AG04450 (cell line): ENCODE measurements around the gene TXNDC9. TPM values are rescaled to one million over a fixed set of nuclear protein-coding genes. Genes with fewer than 3 reads are reported as not detected.
"Not testable (repeated sequence)": the region's sequence is repeated elsewhere in the genome, so short reads cannot be mapped to it uniquely, and the experiment has no call there.

Source experiments
- CTCF ChIA-PET: fragments of 300-600, 350-600 bp; formaldehyde crosslinking; extraction: SDS; loops from one replicate; lab custom pipeline; 2022; ENCODE audit warnings: antibody characterized with exemption, inconsistent platforms; lab: Charles Lee
- POLR2A ChIA-PET: fragments of 350-600 bp; formaldehyde crosslinking; extraction: SDS; loops from one replicate; lab custom pipeline; 2021; ENCODE audit warnings: antibody characterized with exemption, inconsistent platforms; lab: Yijun Ruan, JAX
- DNase-seq: peaks from one replicate; pipeline ENCODE4 v3.0.0-alpha.2; 2011; ENCODE audit warnings: low read depth, low spot score
- H3K27ac ChIP-seq: one replicate; pipeline ENCODE4 v1.5.1; 2012; ENCODE audit warnings: low read depth, low read length, control low read depth
- H3K27me3 ChIP-seq: one replicate; pipeline ENCODE4 v1.6.0; 2012; ENCODE audit warnings: low read length; ENCODE audit not compliant: control insufficient read depth, insufficient read depth
- H3K4me3 ChIP-seq: 2 replicates; pipeline ENCODE4 v1.5.1; 2011; ENCODE audit warnings: mild to moderate bottlenecking, low read depth, low read length, control low read depth
- H3K9me3 ChIP-seq: 2 replicates; pipeline ENCODE4 v1.5.1; 2012; ENCODE audit warnings: low read length; ENCODE audit not compliant: control insufficient read depth, insufficient read depth
- polyA plus RNA-seq: library from polyadenylated mRNA; depleted of rRNA; stranded (reverse); fragments of >200 nt; gene quantifications from 2 replicates; pipeline ENCODE4 v1.2.3, GENCODE V29; 2011
- TF ChIP-seq, protein P1 (sequence below): IDR thresholded peaks from 2 replicates; pipeline ENCODE4 v1.5.1; 2011; ENCODE audit warnings: low read depth, low read length, control low read depth, inconsistent platforms

The TXNDC9 gene
- polyA plus RNA-seq, 1 experiment = 59.7 TPM

GRCh38 chr2:99299580-99299979, 36.6 kb downstream of the TXNDC9 start:
- Histone ChIP-seq H3K27ac (no peak overlapping the region), H3K9me3 (no peaks in the 10 kb centered on the region), H3K4me3 (no peak overlapping the region), H3K27me3 (peaks cover 2% of the 10 kb centered on the region)
- ChIA-PET CTCF (no interaction called here), POLR2A (no interaction called here)
- DNase-seq = no peak
- TF ChIP-seq, protein P1, sequence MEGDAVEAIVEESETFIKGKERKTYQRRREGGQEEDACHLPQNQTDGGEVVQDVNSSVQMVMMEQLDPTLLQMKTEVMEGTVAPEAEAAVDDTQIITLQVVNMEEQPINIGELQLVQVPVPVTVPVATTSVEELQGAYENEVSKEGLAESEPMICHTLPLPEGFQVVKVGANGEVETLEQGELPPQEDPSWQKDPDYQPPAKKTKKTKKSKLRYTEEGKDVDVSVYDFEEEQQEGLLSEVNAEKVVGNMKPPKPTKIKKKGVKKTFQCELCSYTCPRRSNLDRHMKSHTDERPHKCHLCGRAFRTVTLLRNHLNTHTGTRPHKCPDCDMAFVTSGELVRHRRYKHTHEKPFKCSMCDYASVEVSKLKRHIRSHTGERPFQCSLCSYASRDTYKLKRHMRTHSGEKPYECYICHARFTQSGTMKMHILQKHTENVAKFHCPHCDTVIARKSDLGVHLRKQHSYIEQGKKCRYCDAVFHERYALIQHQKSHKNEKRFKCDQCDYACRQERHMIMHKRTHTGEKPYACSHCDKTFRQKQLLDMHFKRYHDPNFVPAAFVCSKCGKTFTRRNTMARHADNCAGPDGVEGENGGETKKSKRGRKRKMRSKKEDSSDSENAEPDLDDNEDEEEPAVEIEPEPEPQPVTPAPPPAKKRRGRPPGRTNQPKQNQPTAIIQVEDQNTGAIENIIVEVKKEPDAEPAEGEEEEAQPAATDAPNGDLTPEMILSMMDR = no peak

- Histone ChIP-seq H3K27me3 (peaks cover 2% of the 10 kb centered on the region), H3K9me3 (no peaks in the 10 kb centered on the region), H3K27ac (no peak overlapping the region), H3K4me3 (no peak overlapping the region)
- TF ChIP-seq, protein P1 = no peak
- CTCF ChIA-PET = no interaction called here
- no peak for DNase-seq
- POLR2A ChIA-PET = no interaction called here
These were observed 38.1 kb downstream of the TXNDC9 start for GRCh38 chr2:99297994-99298393.

DNA sequence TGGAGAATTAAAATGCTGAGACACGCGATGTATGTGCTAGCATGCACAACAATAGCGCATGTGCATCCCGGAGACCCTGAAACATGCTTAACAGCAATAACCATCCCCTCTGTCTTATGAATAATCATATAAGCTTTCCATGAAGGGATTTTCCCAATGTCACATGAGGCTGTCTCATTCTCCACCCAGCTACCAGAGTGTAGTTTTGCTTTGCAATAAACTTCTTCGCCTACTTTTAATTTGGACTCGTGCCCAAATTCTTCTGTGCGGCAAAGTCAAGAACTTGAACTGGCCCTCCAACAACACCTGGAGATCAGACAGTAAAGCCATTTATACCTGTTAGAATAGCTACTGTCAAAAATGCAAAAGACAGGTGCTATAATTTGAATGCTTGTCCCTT, 50.6 kb downstream of the TXNDC9 start:
- Histone ChIP-seq H3K27ac (no peak overlapping the region), H3K27me3 (no peaks in the 10 kb centered on the region), H3K9me3 (no peaks in the 10 kb centered on the region), H3K4me3 (no peak overlapping the region)
- ChIA-PET CTCF (no interaction called here), POLR2A (no interaction called here)
- no peak for DNase-seq
- TF ChIP-seq, protein P1 = no peak

DNA sequence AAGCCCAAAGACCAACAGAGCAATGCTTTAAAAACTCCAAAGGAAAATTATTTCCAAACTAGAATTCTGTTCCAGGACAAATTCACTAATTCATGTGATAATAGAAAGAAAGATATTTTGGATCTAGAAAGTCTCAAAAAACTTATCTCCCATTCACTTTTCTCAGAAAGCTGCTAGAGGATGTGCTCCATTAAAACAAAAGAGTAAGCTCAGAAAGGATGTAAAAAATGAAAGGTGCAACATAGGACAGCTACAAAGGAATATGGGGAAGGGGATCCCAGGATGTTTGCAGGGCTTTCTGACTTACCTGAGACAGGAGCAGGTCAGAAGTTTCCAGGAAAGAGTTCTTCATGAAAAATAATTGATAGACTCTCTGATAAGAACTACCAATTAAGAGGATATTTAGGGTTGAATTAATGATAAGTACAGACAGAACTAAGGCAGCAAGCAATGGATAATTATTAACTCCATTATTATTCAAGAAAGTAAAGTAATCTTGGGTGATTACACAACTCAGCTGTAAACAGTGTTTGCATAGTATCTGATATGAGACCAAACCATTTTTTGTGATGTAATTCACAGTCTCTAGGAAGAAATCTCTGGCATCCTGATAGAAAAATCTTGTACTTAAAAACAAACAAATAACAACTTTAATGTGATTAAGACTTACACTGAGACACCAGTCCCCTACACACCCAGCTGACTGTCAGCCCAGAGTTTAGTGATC, 56.0 kb downstream of the TXNDC9 start:
- DNase-seq = no peak
- no peak overlapping the region for H3K4me3 ChIP-seq
- CTCF ChIA-PET = interaction anchor here (1.0 kb wide), 1 partner anchor 382 kb away, joined by 4 read pairs; no protein-coding TSS in a partner anchor
- POLR2A ChIA-PET = no interaction called here
- H3K27ac ChIP-seq = no peak overlapping the region
- TF ChIP-seq, protein P1 = no peak
- H3K9me3 ChIP-seq = peaks cover 6% of the 10 kb centered on the region
- H3K27me3 ChIP-seq = peaks cover 3% of the 10 kb centered on the region

DNA sequence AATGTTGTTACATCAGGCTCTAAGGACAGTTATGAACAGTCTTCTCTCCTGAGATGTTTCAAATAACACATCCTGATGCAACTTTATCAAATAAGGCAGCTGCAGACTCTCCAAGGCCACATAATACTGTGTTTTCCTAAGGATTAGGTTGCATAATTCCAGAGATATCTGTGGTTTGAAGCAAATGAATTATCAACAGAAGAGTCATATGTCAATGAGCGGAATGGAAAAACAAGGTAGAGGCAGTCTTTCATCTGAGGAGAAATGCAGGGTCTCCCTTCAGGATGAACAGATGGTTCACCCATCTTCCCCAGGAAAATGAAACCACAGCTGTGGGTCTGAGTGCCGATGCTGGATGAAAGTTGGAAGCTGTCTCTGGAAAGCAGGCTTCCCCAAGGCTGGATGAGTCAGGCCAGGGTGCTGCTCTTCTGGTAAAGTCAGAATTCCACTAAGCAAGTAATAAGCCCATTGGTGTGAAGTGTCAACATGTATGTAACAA, 57.3 kb downstream of the TXNDC9 start:
- TF ChIP-seq, protein P1 = no peak
- H3K27me3 ChIP-seq = peaks cover 5% of the 10 kb centered on the region
- CTCF ChIA-PET = no interaction called here
- POLR2A ChIA-PET = interaction anchor here (1.1 to 1.6 kb wide), 2 partner anchors 45 to 58 kb away, joined by 3 to 10 read pairs; partner anchors contain the start of genes EIF5B and TXNDC9
- peak; percentile 88 for DNase-seq
- peak overlapping the region; percentile 33 for H3K27ac ChIP-seq
- H3K4me3 ChIP-seq = peak overlapping the region; percentile 14; the same call in 1 of the 2 replicates
- H3K9me3 ChIP-seq = peaks cover 6% of the 10 kb centered on the region

GRCh38 chr2:99278195-99278765, 57.9 kb downstream of the TXNDC9 start:
- H3K27ac ChIP-seq, H3K27me3 ChIP-seq, H3K9me3 ChIP-seq, H3K4me3 ChIP-seq, DNase-seq, CTCF ChIA-PET: not testable (repeated sequence)
- POLR2A ChIA-PET = interaction anchor here (1.1 to 1.6 kb wide), 2 partner anchors 46 to 58 kb away, joined by 3 to 10 read pairs; partner anchors contain the start of genes EIF5B and TXNDC9
